Activated T-helper 2 cell treated with anti-CD3 and anti-CD28 coated beads, Interferon-gamma antibody, Interleukin-2, Interleukin-4, amounts not matched to agents 10 μg/mL and 5 μg/mL and 100 μg/mL, durations not matched to agents 14 hours and 24 hours and 36 hours (primary cell): ENCODE measurements around the gene LMF2. TPM values are rescaled to one million over a fixed set of nuclear protein-coding genes. Genes with fewer than 3 reads are reported as not detected.

Experiments used
- DNase-seq: peaks from one replicate; pipeline ENCODE4 v3.0.0; 2021; ENCODE audit warnings: low spot score
- H3K27ac Mint-ChIP-seq: one replicate; pipeline ENCODE4 v1.8.0; 2021; ENCODE audit warnings: mixed read lengths
- H3K27me3 Mint-ChIP-seq: one replicate; pipeline ENCODE4 v1.8.0; 2021; ENCODE audit warnings: low read depth, mixed read lengths
- H3K36me3 Mint-ChIP-seq: one replicate; pipeline ENCODE4 v1.8.0; 2021; ENCODE audit warnings: low read depth, mixed read lengths
- H3K4me1 Mint-ChIP-seq: one replicate; pipeline ENCODE4 v1.8.0; 2021; ENCODE audit warnings: low read depth, mixed read lengths
- H3K4me3 Mint-ChIP-seq: one replicate; pipeline ENCODE4 v1.8.0; 2021; ENCODE audit warnings: low read depth, mild to moderate bottlenecking, moderate library complexity, mixed read lengths
- H3K9me3 Mint-ChIP-seq: one replicate; pipeline ENCODE4 v1.8.0; 2021; ENCODE audit warnings: mixed read lengths
- intact Hi-C: fragments of 100-400 bp; cut with micrococcal nuclease; formaldehyde crosslinking; loops from one replicate; pipeline ENCODE4 v1.15.1; 2023
- total RNA-seq: library from RNA; stranded (reverse); gene quantifications from 2 replicates; pipeline ENCODE4 v1.2.3, GENCODE V29; 2022

The LMF2 gene
- total RNA-seq, 1 donor from 2014 or later, result 77.2 TPM

DNA sequence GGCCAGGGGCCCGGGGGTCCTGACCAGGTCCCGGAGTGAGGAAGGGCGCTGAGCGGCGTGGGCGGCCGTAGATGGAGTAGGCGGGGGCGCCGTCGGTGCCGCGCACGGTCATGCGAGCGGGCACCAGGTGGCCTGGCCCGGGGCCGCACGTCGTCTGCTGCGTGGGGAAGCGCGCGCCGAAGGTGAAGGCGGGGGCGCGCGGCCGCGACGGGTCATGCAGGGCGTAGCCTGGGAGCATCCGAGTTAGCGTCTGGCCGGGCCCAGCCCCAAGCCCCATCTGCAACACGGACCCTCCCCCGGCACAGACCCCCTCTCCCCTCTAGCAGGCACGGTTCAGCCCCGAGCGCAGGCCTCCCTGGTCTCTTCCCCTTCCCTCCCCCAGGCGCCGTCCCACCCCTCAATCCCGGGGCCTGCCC, 24.1 kb upstream of the LMF2 start:
- peaks cover 38% of the 10 kb centered on the region for H3K4me1 Mint-ChIP-seq
- H3K36me3 Mint-ChIP-seq, result peaks cover 17% of the 10 kb centered on the region

GRCh38 chr22:50530877-50531545, 23.5 kb upstream of the LMF2 start:
- H3K4me1 Mint-ChIP-seq, result peaks cover 38% of the 10 kb centered on the region

More for the DNA sequence above, 24.1 kb upstream of the LMF2 start:
- Mint-ChIP-seq H3K9me3 (no peaks in the 10 kb centered on the region), H3K27me3 (no peaks in the 10 kb centered on the region), H3K4me3 (peak overlapping the region; percentile 91), H3K27ac (peak overlapping the region; percentile 98)
- intact Hi-C loops, result loop anchor here (1.0 to 2.0 kb wide), 4 partner anchors 8 to 90 kb away; partner anchors contain the start of genes CHKB and KLHDC7B
- DNase-seq, result peak; percentile 70

DNA sequence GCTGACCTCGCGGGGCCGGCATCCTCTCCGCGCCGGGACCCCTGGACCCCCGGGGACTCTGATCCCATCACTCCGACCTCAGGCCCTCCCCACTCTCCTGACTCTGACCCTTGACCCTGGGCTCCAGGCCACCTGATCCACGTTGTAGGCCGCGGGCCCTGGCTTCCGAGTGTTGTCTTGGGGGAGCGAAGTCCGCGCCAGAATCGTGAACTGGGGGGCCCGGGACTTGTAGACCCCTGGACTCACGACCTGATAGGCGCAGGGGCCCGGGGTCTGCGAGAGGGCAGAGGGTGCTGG, 23.0 kb upstream of the LMF2 start:
- DNase-seq, result no peak
- no peaks in the 10 kb centered on the region for H3K9me3 Mint-ChIP-seq
- peak overlapping the region; percentile 98 for H3K27ac Mint-ChIP-seq
- H3K4me1 Mint-ChIP-seq, result peaks cover 38% of the 10 kb centered on the region
- peak overlapping the region; percentile 91 for H3K4me3 Mint-ChIP-seq
- intact Hi-C loops, result loop anchor here (2.0 kb wide), 2 partner anchors 14 to 52 kb away; partner anchors contain the start of genes CHKB and KLHDC7B
- no peaks in the 10 kb centered on the region for H3K27me3 Mint-ChIP-seq
- H3K36me3 Mint-ChIP-seq, result peaks cover 17% of the 10 kb centered on the region

More at GRCh38 chr22:50530877-50531545, 23.5 kb upstream of the LMF2 start:
- intact Hi-C loops, result loop anchor here (1.0 to 2.0 kb wide), 4 partner anchors 8 to 90 kb away; partner anchors contain the start of genes CHKB and KLHDC7B
- H3K27ac Mint-ChIP-seq, result peak overlapping the region; percentile 98
- no peaks in the 10 kb centered on the region for H3K27me3 Mint-ChIP-seq
- H3K9me3 Mint-ChIP-seq, result no peaks in the 10 kb centered on the region
- DNase-seq, result peak; percentile 83
- H3K4me3 Mint-ChIP-seq, result peak overlapping the region; percentile 91
- peaks cover 17% of the 10 kb centered on the region for H3K36me3 Mint-ChIP-seq

DNA sequence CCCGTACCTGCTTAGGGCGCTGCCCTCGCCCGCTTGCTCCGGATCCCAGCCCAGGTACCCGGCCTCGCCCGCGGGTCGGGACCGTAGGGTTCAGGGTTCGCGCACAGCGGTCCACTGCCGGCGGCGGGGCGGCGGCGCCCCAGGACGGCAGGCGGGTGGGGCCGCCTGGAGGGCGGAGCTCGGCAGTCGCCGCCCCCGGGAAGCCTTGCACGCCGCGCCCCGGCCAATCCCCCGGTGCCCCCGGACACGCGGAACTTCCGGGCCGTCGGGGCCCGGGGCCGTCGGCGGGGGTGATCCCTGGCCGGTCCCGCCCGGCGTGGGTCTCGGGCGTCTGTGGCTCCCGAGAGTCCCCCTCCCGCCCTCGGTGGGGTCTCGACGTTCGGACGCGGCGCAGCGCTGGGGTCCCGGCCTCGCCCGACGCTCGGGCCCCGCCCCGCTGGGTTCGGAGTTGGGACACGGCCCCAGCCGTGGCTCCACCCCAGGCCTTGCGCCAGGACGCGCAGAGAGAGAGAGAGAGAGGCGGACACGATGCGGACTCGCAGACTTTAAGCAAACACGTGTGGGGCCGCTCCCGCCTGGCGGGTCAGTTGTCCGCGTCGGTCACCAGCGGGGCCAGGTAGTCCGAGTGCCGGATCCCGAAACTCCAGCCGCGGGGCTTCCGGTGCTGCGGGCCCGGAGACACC, 22.5 kb upstream of the LMF2 start, which contains the start of gene TYMP:
Gene TYMP (minus strand): TSS at position 116 of the 683 bp plus-strand sequence. CDS start 303 bp downstream, outside the sequence.
- Mint-ChIP-seq H3K4me1 (peaks cover 38% of the 10 kb centered on the region), H3K36me3 (peaks cover 17% of the 10 kb centered on the region), H3K27ac (peak within 1 kb of the TSS; percentile 98), H3K4me3 (peak within 1 kb of the TSS; percentile 91), H3K9me3 (no peaks in the 10 kb centered on the region), H3K27me3 (no peaks in the 10 kb centered on the region)
- intact Hi-C loops, result loop anchor here (2.0 to 10.0 kb wide), 4 partner anchors 15 to 285 kb away; partner anchors contain the start of genes CHKB, KLHDC7B and TUBGCP6
- DNase-seq, result peak; percentile 76

GRCh38 chr22:50529416-50529896, 22.0 kb upstream of the LMF2 start:
- peak overlapping the region; percentile 38 for H3K27ac Mint-ChIP-seq

GRCh38 chr22:50528682-50529415, 21.3 kb upstream of the LMF2 start:
- no peaks in the 10 kb centered on the region for H3K9me3 Mint-ChIP-seq
- DNase-seq, result no peak
- peaks cover 38% of the 10 kb centered on the region for H3K4me1 Mint-ChIP-seq
- H3K4me3 Mint-ChIP-seq, result peak overlapping the region; percentile 76
- no peaks in the 10 kb centered on the region for H3K27me3 Mint-ChIP-seq
- peaks cover 25% of the 10 kb centered on the region for H3K36me3 Mint-ChIP-seq
- intact Hi-C loops, result loop anchor here (5.0 to 10.0 kb wide), 2 partner anchors 57 to 284 kb away; partner anchors contain the start of gene TUBGCP6
- peak overlapping the region; percentile 35 for H3K27ac Mint-ChIP-seq

More at GRCh38 chr22:50529416-50529896, 22.0 kb upstream of the LMF2 start:
- Mint-ChIP-seq H3K4me3 (peak overlapping the region; percentile 76), H3K9me3 (no peaks in the 10 kb centered on the region), H3K4me1 (peaks cover 41% of the 10 kb centered on the region), H3K36me3 (peaks cover 22% of the 10 kb centered on the region), H3K27me3 (no peaks in the 10 kb centered on the region)
- intact Hi-C loops, result loop anchor here (5.0 to 10.0 kb wide), 2 partner anchors 57 to 285 kb away; partner anchors contain the start of gene TUBGCP6
- no peak for DNase-seq

- peaks cover 30% of the 10 kb centered on the region for H3K4me1 Mint-ChIP-seq
- H3K36me3 Mint-ChIP-seq, result peaks cover 29% of the 10 kb centered on the region
- H3K4me3 Mint-ChIP-seq, result peak overlapping the region; percentile 76
- H3K27ac Mint-ChIP-seq, result peak overlapping the region; percentile 81
- H3K9me3 Mint-ChIP-seq, result no peaks in the 10 kb centered on the region
- intact Hi-C loops, result loop anchor here (5.0 to 10.0 kb wide), 2 partner anchors 56 to 283 kb away; partner anchors contain the start of gene TUBGCP6
- no peak for DNase-seq
- no peaks in the 10 kb centered on the region for H3K27me3 Mint-ChIP-seq
Measured at GRCh38 chr22:50527921-50528681, 20.6 kb upstream of the LMF2 start.

GRCh38 chr22:50526834-50527801, 19.6 kb upstream of the LMF2 start:
- no peak for DNase-seq
- Mint-ChIP-seq H3K27me3 (no peaks in the 10 kb centered on the region), H3K9me3 (no peaks in the 10 kb centered on the region), H3K36me3 (peaks cover 33% of the 10 kb centered on the region), H3K4me1 (peaks cover 24% of the 10 kb centered on the region), H3K27ac (peak overlapping the region; percentile 81), H3K4me3 (peak overlapping the region; percentile 76)
- intact Hi-C loops, result loop anchor here (5.0 to 10.0 kb wide), 2 partner anchors 55 to 282 kb away; partner anchors contain the start of gene TUBGCP6

DNA sequence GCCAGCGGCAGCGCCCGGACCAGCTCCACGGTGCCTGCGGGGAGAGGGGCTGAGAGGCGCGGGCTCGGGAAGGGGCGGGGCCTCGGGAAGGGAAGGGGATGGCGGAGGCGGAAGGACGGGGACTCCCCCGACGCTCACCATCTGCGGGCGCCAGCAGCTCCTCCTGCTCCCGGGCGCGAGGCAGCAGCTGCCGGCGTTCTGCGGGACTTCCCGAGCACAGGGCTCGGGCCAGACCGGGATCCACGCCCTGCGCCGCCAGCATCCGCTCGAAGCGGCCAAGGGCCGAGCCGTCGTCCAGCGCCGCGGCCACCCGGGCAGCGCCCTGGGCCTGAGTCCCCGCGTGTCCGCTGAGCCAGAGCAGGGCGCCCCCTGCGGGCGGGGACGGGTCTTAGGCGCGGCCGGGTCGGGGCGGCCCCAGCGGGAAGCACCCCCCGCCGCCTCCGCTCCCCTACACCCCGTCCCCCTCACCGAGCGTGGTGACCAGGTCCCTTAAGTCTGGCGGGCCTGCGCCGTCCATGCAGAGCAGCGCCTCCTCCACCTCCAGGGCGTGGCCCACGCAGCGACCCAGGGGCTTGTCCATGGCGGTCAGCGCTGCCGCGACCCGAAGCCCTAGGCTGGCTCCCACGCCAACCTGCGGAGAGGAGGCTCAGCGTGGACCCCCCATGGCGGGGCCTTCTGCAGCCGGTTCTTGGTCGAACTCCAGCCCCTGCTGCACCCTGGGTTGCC, 18.8 kb upstream of the LMF2 start:
- H3K27ac Mint-ChIP-seq, result peak overlapping the region; percentile 81
- H3K4me1 Mint-ChIP-seq, result peaks cover 24% of the 10 kb centered on the region
- DNase-seq, result peak; percentile 85
- H3K27me3 Mint-ChIP-seq, result no peaks in the 10 kb centered on the region
- H3K4me3 Mint-ChIP-seq, result peak overlapping the region; percentile 76
- intact Hi-C loops, result loop anchor here (5.0 to 10.0 kb wide), 2 partner anchors 54 to 281 kb away; partner anchors contain the start of gene TUBGCP6
- H3K9me3 Mint-ChIP-seq, result no peaks in the 10 kb centered on the region
- peaks cover 34% of the 10 kb centered on the region for H3K36me3 Mint-ChIP-seq

DNA sequence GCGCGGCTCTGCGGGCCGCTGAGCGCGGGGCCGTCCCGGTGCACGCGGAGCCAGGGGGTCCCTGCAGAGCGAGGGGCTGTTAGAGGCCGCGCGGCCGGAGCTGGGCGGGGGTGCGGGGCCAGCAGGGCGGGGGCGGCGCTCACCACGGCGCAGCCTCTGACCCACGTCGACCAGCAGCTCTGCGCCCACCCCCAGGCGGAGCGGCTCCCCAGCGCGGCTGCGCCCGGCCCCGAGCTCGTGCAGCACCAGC, 18.3 kb upstream of the LMF2 start:
- Mint-ChIP-seq H3K9me3 (no peaks in the 10 kb centered on the region), H3K4me3 (peak overlapping the region; percentile 94), H3K27me3 (no peaks in the 10 kb centered on the region), H3K36me3 (peaks cover 37% of the 10 kb centered on the region), H3K4me1 (peaks cover 24% of the 10 kb centered on the region), H3K27ac (peak overlapping the region; percentile 62)
- intact Hi-C loops, result loop anchor here (1.0 to 10.0 kb wide), 4 partner anchors 17 to 281 kb away; partner anchors contain the start of genes NCAPH2 and TUBGCP6
- DNase-seq, result no peak
